Measurements from ENCODE around the gene IQGAP1.

The IQGAP1 gene

DNA sequence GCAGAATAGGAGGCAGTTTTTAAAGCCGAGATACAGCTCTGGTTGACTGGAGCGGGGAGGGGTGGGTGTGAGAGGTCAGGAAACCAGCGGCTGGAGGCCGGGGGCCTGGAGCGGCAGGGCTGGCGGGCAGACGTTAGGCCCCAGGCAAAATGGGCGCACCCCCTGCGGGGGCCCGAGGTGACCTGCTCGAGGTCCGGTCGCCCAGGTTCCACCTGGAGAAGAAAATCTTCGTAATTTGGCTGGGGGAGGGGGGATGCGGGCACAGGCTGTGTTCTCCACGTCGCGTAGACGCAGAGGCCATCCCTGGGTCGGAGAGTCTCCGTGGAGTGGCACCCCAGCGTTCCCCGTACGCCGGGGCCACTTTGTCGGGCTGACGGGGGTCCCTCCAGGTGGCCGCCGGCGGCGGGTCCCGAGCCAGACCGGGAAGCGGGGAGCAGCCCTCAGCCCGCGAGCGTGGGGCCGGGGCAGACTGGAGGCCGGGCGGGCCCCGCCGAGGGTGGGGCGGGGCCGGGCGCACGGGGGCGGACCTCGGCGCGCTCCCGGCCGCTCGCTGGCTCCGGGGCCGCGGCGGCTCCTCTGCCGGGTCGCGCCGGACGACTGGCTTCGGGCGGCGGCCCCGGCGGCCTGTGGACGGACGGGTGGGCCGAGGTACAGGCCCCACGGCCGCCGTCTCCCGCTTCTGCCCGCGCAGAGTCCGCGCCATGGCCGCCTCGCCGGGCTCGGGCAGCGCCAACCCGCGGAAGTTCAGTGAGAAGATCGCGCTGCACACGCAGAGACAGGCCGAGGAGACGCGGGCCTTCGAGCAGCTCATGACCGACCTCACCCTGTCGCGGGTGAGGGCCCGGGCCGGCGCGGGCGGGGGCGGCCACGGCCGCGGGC, 141.6 kb downstream of the IQGAP1 start, which contains the start of gene CRTC3:
TSS of gene CRTC3 (plus strand) at position 553 of the 879 bp plus-strand sequence. CDS start at position 702, 149 bp downstream.
- Histone ChIP-seq H3K9me3 (ENCODE audit: severe bottlenecking) (no peaks in the 10 kb centered on the region), H3K4me3 (ENCODE audit: severe bottlenecking) (peak within 1 kb of the TSS; percentile 98), H3K27me3 (ENCODE audit: insufficient read depth, poor library complexity, severe bottlenecking) (no peaks in the 10 kb centered on the region), H3K27ac (ENCODE audit: poor library complexity, severe bottlenecking) (peak within 1 kb of the TSS; percentile 65), H3K4me1 (ENCODE audit: insufficient read depth, poor library complexity, severe bottlenecking) (peaks cover 7% of the 10 kb centered on the region), H3K36me3 (ENCODE audit: low read depth) (no peaks in the 10 kb centered on the region)
- ATAC-seq (ENCODE audit: low read depth) (peak; percentile 72), DNase-seq (ENCODE audit: low spot score) (peak; percentile 68)
- TF ChIP-seq, protein P1, sequence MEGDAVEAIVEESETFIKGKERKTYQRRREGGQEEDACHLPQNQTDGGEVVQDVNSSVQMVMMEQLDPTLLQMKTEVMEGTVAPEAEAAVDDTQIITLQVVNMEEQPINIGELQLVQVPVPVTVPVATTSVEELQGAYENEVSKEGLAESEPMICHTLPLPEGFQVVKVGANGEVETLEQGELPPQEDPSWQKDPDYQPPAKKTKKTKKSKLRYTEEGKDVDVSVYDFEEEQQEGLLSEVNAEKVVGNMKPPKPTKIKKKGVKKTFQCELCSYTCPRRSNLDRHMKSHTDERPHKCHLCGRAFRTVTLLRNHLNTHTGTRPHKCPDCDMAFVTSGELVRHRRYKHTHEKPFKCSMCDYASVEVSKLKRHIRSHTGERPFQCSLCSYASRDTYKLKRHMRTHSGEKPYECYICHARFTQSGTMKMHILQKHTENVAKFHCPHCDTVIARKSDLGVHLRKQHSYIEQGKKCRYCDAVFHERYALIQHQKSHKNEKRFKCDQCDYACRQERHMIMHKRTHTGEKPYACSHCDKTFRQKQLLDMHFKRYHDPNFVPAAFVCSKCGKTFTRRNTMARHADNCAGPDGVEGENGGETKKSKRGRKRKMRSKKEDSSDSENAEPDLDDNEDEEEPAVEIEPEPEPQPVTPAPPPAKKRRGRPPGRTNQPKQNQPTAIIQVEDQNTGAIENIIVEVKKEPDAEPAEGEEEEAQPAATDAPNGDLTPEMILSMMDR (IDR thresholded peaks at IDR 0.05; ENCODE audit: poor library complexity, severe bottlenecking): peak; percentile 39

DNA sequence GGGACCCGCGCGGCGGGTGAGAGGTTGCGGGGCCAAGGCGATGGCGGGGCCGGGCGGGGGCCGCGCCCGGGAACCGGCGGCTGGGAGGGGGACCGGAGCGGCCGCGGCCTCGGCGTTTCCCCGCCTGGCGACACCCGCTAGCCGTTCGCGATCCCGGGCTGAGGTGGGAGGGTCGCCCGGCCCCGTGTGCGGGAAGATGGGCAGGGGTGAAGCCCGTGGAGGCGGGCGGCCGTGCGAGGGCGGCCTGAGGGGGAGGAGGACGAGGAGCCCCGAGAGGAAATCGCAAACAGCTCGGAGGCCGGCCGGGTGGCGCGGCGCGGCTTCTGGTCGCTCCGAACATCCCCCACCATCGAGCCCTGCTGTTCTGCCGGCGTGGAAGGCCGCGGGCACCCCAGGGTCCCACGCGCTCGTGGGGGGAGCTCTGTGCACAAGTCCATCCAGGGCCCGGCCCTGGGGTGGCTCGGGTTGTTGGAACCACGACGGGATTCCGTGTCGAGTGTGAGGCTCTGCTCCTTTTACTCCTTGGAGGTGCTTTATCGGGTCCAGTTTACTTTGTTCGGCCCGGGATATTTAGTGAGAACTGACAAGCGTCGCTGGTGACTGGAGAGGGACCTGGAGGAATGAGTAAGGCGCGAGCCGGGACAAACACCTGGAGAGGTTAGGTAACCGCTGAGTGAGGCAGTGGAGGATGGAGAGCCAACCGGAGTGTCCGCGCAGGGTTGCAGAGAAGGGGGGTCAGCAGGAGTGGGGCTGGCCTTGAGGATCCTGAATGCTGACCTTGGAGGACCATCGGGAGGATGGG, 142.4 kb downstream of the IQGAP1 start:
- no peaks in the 10 kb centered on the region for H3K36me3 ChIP-seq (ENCODE audit: low read depth)
- ATAC-seq (ENCODE audit: low read depth) (peak; percentile 67), DNase-seq (ENCODE audit: low spot score) (peak; percentile 75)
- peaks cover 7% of the 10 kb centered on the region for H3K4me1 ChIP-seq (ENCODE audit: insufficient read depth, poor library complexity, severe bottlenecking)
- peak overlapping the region; percentile 65 for H3K27ac ChIP-seq (ENCODE audit: poor library complexity, severe bottlenecking)
- TF ChIP-seq, protein P1 (IDR thresholded peaks at IDR 0.05; ENCODE audit: poor library complexity, severe bottlenecking): peak; percentile 31
- peak overlapping the region; percentile 98 for H3K4me3 ChIP-seq (ENCODE audit: severe bottlenecking)
- H3K27me3 ChIP-seq (ENCODE audit: insufficient read depth, poor library complexity, severe bottlenecking): no peaks in the 10 kb centered on the region
- no peaks in the 10 kb centered on the region for H3K9me3 ChIP-seq (ENCODE audit: severe bottlenecking)

DNA sequence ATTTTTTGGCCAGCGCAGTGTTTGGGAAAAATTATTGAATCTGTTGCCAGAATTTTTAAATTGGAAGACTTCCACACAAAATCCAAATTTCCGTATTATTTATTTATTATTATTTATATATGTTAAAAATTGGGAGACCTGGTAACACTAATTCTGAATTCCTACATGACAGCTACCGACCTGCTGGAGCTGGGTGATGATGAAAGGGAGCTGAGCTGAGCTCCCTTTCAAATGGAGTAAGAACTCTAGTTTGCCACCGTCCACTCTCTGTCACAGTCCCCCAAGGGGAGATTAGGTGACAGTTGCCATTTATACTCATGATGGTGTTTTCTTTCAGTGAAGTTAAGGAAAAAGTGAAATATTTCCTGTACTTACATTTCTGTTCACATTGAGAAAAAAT, 143.1 kb downstream of the IQGAP1 start:
- Histone ChIP-seq H3K27me3 (ENCODE audit: insufficient read depth, poor library complexity, severe bottlenecking) (no peaks in the 10 kb centered on the region), H3K27ac (ENCODE audit: poor library complexity, severe bottlenecking) (no peak overlapping the region), H3K9me3 (ENCODE audit: severe bottlenecking) (no peaks in the 10 kb centered on the region), H3K4me3 (ENCODE audit: severe bottlenecking) (peak overlapping the region; percentile 98), H3K4me1 (ENCODE audit: insufficient read depth, poor library complexity, severe bottlenecking) (peaks cover 7% of the 10 kb centered on the region), H3K36me3 (ENCODE audit: low read depth) (no peaks in the 10 kb centered on the region)
- ATAC-seq (ENCODE audit: low read depth) (no peak), DNase-seq (ENCODE audit: low spot score) (no peak)
- TF ChIP-seq, protein P1 (IDR thresholded peaks at IDR 0.05; ENCODE audit: poor library complexity, severe bottlenecking): no peak

DNA sequence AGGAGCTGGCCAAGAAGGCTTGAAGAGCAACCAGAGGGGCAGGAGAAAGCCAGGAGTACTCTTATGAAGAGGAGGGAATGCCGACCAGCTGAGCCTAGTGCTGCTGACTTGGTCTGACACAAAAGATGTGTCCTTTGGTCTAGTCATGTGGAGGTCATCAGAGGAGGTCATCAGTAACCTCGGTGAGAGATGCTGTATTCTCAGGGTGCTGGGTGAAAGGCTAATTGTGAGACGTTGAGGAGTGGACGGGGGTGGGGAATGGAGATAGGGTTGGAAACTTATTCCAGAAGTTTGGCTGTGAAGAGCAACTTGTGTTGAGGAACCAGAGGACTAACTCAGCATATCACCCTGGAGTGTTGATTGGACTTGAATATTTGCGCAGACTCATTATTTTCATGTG, 147.2 kb downstream of the IQGAP1 start:
- DNase-seq (ENCODE audit: low spot score): no peak
- TF ChIP-seq, protein P1 (IDR thresholded peaks at IDR 0.05; ENCODE audit: poor library complexity, severe bottlenecking): no peak
- H3K4me3 ChIP-seq (ENCODE audit: severe bottlenecking): no peak overlapping the region
- ATAC-seq (ENCODE audit: low read depth): no peak
- peaks cover 7% of the 10 kb centered on the region for H3K4me1 ChIP-seq (ENCODE audit: insufficient read depth, poor library complexity, severe bottlenecking)
- H3K36me3 ChIP-seq (ENCODE audit: low read depth): peaks cover 7% of the 10 kb centered on the region
- no peak overlapping the region for H3K27ac ChIP-seq (ENCODE audit: poor library complexity, severe bottlenecking)
- no peaks in the 10 kb centered on the region for H3K27me3 ChIP-seq (ENCODE audit: insufficient read depth, poor library complexity, severe bottlenecking)
- no peaks in the 10 kb centered on the region for H3K9me3 ChIP-seq (ENCODE audit: severe bottlenecking)

All from RWPE2 (cell line).